Lung (tissue), 12 donors: ENCODE measurements around the gene ZFP62. TPM values are rescaled to one million over a fixed set of nuclear protein-coding genes. Genes with fewer than 3 reads are reported as not detected.

ENCODE experiments used
- ATAC-seq: fragments of 200-7000 bp; cut with Tn5 transposase; one replicate; pipeline ENCODE4 v1.9.1; 2020; ENCODE audit warnings: moderate number of reproducible peaks; ENCODE audit not compliant: insufficient read depth, low FRiP score
- DNase-seq, 3 donors: peaks; one replicate each; pipeline ENCODE4 v3.0.0-alpha.2; 2013 to 2017
- H3K27ac ChIP-seq, 2 donors: one replicate each; pipeline ENCODE4 v1.5.1; 2013; ENCODE audit warnings: mild to moderate bottlenecking in 2 of 2, moderate library complexity in 2 of 2, control low read depth in 1 of 2, inconsistent platforms in 1 of 2, low read depth in 1 of 2, low read length in 1 of 2
- H3K27me3 ChIP-seq, 3 donors: one replicate each; pipeline ENCODE4 v1.5.1; 2013; ENCODE audit warnings: low read length in 2 of 3; ENCODE audit not compliant: control insufficient read depth in 3 of 3, insufficient read depth in 3 of 3
- H3K36me3 ChIP-seq, 4 donors: one replicate each; pipeline ENCODE4 v1.5.1; 2013; ENCODE audit warnings: low read length in 4 of 4, mild to moderate bottlenecking in 1 of 4, moderate library complexity in 1 of 4; ENCODE audit not compliant: control insufficient read depth in 4 of 4, insufficient read depth in 4 of 4
- H3K4me1 ChIP-seq, 5 donors: one replicate each; pipeline ENCODE4 v1.5.1; 2013; ENCODE audit warnings: low read length in 5 of 5, mild to moderate bottlenecking in 2 of 5, moderate library complexity in 1 of 5; ENCODE audit not compliant: control insufficient read depth in 5 of 5, insufficient read depth in 5 of 5
- H3K4me3 ChIP-seq: one replicate; pipeline ENCODE4 v1.5.1; 2013; ENCODE audit warnings: mild to moderate bottlenecking, control low read depth, moderate library complexity
- H3K9ac ChIP-seq, 2 donors: one replicate each; pipeline ENCODE4 v1.5.1; 2013; ENCODE audit warnings: low read length in 2 of 2, control low read depth in 1 of 2; ENCODE audit not compliant: insufficient read depth in 1 of 2
- H3K9me3 ChIP-seq, 4 donors: one replicate each; pipeline ENCODE4 v1.5.1; 2013; ENCODE audit warnings: low read length in 3 of 4, mild to moderate bottlenecking in 1 of 4, moderate library complexity in 1 of 4; ENCODE audit not compliant: control insufficient read depth in 4 of 4, insufficient read depth in 3 of 4
- CTCF ChIP-seq: IDR thresholded peaks from 2 replicates; pipeline ENCODE4 v1.5.1; 2012; ENCODE audit warnings: mild to moderate bottlenecking; ENCODE audit errors: control extremely low read depth, extremely low read depth
- WGBS, 2 donors: extraction: QIAGEN DNeasy Blood & Tissue Kit; methylation state at CpG; one replicate each; pipeline ENCODE4 v1.1.7; 2013; 5-methylcytosine and 5-hydroxymethylcytosine counted together
- polyA plus RNA-seq, 2 donors: library from polyadenylated mRNA; stranded (reverse); fragments of 200-250 nt; gene quantifications; one replicate each; pipeline ENCODE4 v1.2.1, GENCODE V29; 2013
- total RNA-seq, 2 donors: library from RNA; depleted of rRNA in 1 of 2; stranded (reverse); fragments of >200 nt in 1 of 2; gene quantifications; one replicate each; pipeline ENCODE4 v1.2.1, GENCODE V29; 2014 to 2021
- donor health status: control.
- donor health status: control.
- donor health status: Bipolar disorder and iron deficiency.
- donor health status: healthy.
- donor health status: DM: yes; HTN: yes; CAD: no.

ZFP62 gene
- total and polyA plus RNA-seq, 4 donors = 9.6 to 31.2 (median 20.0) TPM

GRCh38 chr5:180908400-180908799, 47.3 kb upstream of the ZFP62 start:
- no peak for ATAC-seq
- 87 to 90% methylated on average over 9 of the region's 9 CpGs for WGBS, 2 donors
- Histone ChIP-seq H3K9ac (no peak overlapping the region), H3K27ac (peak overlapping the region in 1 of 2 donors; percentile 37), H3K4me1 (peaks cover 0 to 3% (median 0%) of the 10 kb centered on the region in 5 donors), H3K27me3 (no peaks in the 10 kb centered on the region), H3K36me3 (no peaks in the 10 kb centered on the region), H3K4me3 (no peak overlapping the region), H3K9me3 (no peaks in the 10 kb centered on the region)
- DNase-seq = peak in 1 of 3 donors; percentile 6
- TF ChIP-seq CTCF = no peak

- Histone ChIP-seq H3K9ac (no peak overlapping the region), H3K4me1 (peaks cover 0 to 2% (median 0%) of the 10 kb centered on the region in 5 donors), H3K4me3 (no peak overlapping the region), H3K36me3 (no peaks in the 10 kb centered on the region), H3K9me3 (peaks cover 0 to 4% (median 1%) of the 10 kb centered on the region in 4 donors), H3K27ac (no peak overlapping the region), H3K27me3 (no peaks in the 10 kb centered on the region)
- TF ChIP-seq CTCF = no peak
- ATAC-seq = no peak
- no peak for DNase-seq
- WGBS, 2 donors = 83 to 84% methylated on average over 7 of the region's 7 CpGs
These were observed 40.4 kb upstream of the ZFP62 start for GRCh38 chr5:180901319-180902009.

- H3K27me3 ChIP-seq = no peaks in the 10 kb centered on the region
- no peak overlapping the region for H3K4me3 ChIP-seq
- peaks cover 0 to 2% (median 0%) of the 10 kb centered on the region in 5 donors for H3K4me1 ChIP-seq
- WGBS, 2 donors = 57 to 61% methylated on average over 5 of the region's 5 CpGs
- no peak overlapping the region for H3K9ac ChIP-seq
- DNase-seq (peak in 1 of 3 donors; percentile 11), ATAC-seq (no peak)
- no peak for TF ChIP-seq CTCF
- H3K9me3 ChIP-seq = peaks cover 0 to 4% (median 1%) of the 10 kb centered on the region in 4 donors
- H3K27ac ChIP-seq = peak overlapping the region in 1 of 2 donors; percentile 63
- no peaks in the 10 kb centered on the region for H3K36me3 ChIP-seq
These were observed 39.1 kb upstream of the ZFP62 start for GRCh38 chr5:180900178-180900577.
